Nephron (organoid): ENCODE data around the gene POLR3B.
A peak's percentile ranks its signal among the peaks of the same experiment; 100 is the strongest.

Source experiments
- H3K27ac Mint-ChIP-seq, 3 experiments: 2 replicates each; pipeline ENCODE4 v1.8.0; 2020; ENCODE audit warnings: mixed read lengths in 3 of 3, mild to moderate bottlenecking in 2 of 3, moderate library complexity in 1 of 3
- H3K27me3 Mint-ChIP-seq: 2 replicates; pipeline ENCODE4 v1.8.0; 2021; ENCODE audit warnings: low read depth, mild to moderate bottlenecking, moderate library complexity, mixed read lengths
- H3K36me3 Mint-ChIP-seq: 2 replicates; pipeline ENCODE4 v1.8.0; 2020; ENCODE audit warnings: low read depth, mixed read lengths
- H3K4me1 Mint-ChIP-seq: 2 replicates; pipeline ENCODE4 v1.8.0; 2020; ENCODE audit warnings: mixed read lengths
- H3K4me3 Mint-ChIP-seq, 3 experiments: 2 replicates each; pipeline ENCODE4 v1.8.0; 2020; ENCODE audit warnings: mild to moderate bottlenecking in 3 of 3, mixed read lengths in 3 of 3, moderate library complexity in 2 of 3
- H3K9me3 Mint-ChIP-seq: 2 replicates; pipeline ENCODE4 v1.8.0; 2020; ENCODE audit warnings: mixed read lengths
- TF ChIP-seq, protein P1 (sequence below), 3 experiments: fragments of 200-600 bp; sonication (generic); IDR thresholded peaks; one replicate each; pipeline ENCODE4 v1.5.0; 2021; ENCODE audit warnings: antibody characterized with exemption in 3 of 3; ENCODE audit not compliant: unreplicated experiment in 3 of 3

Gene POLR3B

DNA sequence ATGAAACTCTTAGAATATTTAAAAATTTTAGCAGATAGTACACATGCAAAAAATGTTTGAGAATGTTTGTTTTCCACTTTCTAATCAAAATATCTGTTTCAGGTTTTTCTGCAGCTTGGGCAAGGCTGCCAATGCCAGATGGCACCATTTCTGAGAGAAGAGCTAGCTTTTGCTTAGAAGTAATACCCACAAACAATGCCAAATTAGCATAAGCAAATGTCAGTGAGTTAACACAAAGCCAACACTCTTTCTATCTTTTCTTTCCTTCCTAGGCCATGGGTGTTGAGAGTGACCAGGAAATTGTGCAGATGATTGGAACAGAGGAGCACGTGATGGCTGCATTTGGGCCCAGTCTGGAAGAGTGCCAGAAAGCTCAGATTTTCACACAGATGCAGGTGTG is 35.2 kb downstream of the POLR3B start:
- Mint-ChIP-seq H3K9me3 (peaks cover 13% of the 10 kb centered on the region), H3K4me1 (no peaks in the 10 kb centered on the region), H3K4me3 (no peak overlapping the region), H3K27me3 (no peaks in the 10 kb centered on the region), H3K27ac (no peak overlapping the region), H3K36me3 (peaks cover 63% of the 10 kb centered on the region)
- TF ChIP-seq, protein P1, sequence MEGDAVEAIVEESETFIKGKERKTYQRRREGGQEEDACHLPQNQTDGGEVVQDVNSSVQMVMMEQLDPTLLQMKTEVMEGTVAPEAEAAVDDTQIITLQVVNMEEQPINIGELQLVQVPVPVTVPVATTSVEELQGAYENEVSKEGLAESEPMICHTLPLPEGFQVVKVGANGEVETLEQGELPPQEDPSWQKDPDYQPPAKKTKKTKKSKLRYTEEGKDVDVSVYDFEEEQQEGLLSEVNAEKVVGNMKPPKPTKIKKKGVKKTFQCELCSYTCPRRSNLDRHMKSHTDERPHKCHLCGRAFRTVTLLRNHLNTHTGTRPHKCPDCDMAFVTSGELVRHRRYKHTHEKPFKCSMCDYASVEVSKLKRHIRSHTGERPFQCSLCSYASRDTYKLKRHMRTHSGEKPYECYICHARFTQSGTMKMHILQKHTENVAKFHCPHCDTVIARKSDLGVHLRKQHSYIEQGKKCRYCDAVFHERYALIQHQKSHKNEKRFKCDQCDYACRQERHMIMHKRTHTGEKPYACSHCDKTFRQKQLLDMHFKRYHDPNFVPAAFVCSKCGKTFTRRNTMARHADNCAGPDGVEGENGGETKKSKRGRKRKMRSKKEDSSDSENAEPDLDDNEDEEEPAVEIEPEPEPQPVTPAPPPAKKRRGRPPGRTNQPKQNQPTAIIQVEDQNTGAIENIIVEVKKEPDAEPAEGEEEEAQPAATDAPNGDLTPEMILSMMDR (IDR thresholded peaks at IDR 0.05; ENCODE audit: unreplicated experiment in 3 of 3) = no peak

DNA sequence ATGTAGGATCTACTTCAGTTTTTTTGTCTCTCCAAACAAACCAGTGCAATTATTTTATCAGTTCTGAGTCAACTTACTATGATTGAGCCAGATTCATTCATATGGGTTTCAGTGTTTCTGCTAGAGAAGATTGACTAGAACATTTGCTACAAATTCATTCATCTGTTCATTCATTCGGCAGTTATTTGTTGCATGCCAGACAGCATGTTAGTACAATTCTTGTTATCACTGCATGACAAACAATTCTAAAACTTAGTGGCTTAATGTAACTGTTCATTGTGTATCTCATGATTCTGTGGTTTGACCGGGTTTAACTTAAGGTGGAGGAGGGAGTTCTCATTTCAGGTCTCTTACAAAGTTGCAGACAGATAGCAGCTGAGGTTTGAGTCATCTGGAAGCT is 52.3 kb downstream of the POLR3B start:
- H3K4me3 Mint-ChIP-seq = no peak overlapping the region
- no peak overlapping the region for H3K27ac Mint-ChIP-seq
- peaks cover 2% of the 10 kb centered on the region for H3K9me3 Mint-ChIP-seq
- TF ChIP-seq, protein P1 (IDR thresholded peaks at IDR 0.05; ENCODE audit: unreplicated experiment in 3 of 3) = no peak
- no peaks in the 10 kb centered on the region for H3K27me3 Mint-ChIP-seq
- no peaks in the 10 kb centered on the region for H3K4me1 Mint-ChIP-seq
- peaks cover 57% of the 10 kb centered on the region for H3K36me3 Mint-ChIP-seq

DNA sequence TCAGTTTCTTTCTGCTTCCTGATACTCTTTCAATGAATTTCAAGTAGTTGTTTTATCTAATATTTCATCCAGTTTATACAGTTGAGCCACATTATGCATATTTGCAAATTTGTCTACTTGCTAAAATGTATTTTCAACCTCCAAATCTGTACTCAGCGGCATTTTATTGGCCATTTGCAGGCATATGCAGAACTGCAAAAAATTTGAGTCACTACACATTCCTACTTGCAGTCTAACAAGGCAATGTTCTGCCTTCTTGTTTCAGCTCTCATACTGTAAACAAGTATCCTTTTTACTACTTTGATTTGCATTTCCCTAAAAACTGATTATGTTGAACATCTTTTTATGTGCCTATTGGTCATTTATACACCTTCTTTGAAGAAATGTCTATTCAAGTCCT is 55.0 kb downstream of the POLR3B start:
- Mint-ChIP-seq H3K9me3 (peaks cover 2% of the 10 kb centered on the region), H3K27me3 (no peaks in the 10 kb centered on the region), H3K36me3 (peaks cover 70% of the 10 kb centered on the region), H3K27ac (peak overlapping the region in 1 of 3 experiments; percentile 35), H3K4me3 (no peak overlapping the region), H3K4me1 (no peaks in the 10 kb centered on the region)
- TF ChIP-seq, protein P1 (IDR thresholded peaks at IDR 0.05; ENCODE audit: unreplicated experiment in 3 of 3) = no peak

DNA sequence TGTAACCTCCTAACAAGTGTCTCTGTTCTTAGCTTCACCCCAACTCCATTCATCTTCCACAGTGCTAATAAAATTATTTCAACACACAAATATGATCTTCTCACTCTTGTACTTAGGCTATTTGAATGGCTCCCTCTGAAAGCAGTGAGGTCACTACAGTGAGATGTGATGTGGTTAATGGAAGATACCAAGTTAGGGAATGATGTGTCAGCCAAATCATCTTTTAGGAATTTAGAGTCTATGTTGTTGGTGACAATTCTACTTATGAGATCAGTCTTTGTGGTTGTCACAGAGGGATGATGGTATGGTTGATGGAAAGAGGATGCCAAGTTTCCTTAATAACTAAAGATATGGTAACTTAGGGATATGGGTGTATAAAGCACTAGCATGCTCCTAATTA is 57.6 kb downstream of the POLR3B start:
- TF ChIP-seq, protein P1 (IDR thresholded peaks at IDR 0.05; ENCODE audit: unreplicated experiment in 3 of 3) = no peak
- Mint-ChIP-seq H3K4me3 (no peak overlapping the region), H3K9me3 (no peaks in the 10 kb centered on the region), H3K27ac (no peak overlapping the region), H3K36me3 (peaks cover 71% of the 10 kb centered on the region), H3K4me1 (no peaks in the 10 kb centered on the region), H3K27me3 (no peaks in the 10 kb centered on the region)

DNA sequence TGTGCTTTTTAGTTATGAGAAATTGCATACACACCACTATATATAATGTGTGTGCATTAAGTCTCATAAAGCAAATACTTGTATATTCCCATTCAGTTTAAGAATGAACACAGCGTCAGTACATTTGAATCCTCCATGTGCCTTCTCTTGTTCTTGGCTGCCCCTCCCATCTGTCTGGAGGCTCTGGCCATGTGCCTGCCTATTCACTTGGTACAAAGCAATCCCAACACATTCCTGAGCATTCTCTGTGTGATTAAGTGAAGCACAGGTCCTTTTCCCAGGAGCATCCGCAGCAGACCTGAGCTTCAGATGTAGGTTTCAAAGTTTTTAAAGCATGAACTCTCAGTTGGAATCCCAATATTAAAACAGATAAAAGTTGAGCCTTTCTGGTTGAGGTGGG is 58.7 kb downstream of the POLR3B start:
- Mint-ChIP-seq H3K27ac (no peak overlapping the region), H3K9me3 (no peaks in the 10 kb centered on the region), H3K36me3 (peaks cover 68% of the 10 kb centered on the region), H3K4me1 (no peaks in the 10 kb centered on the region), H3K27me3 (no peaks in the 10 kb centered on the region), H3K4me3 (no peak overlapping the region)
- TF ChIP-seq, protein P1 (IDR thresholded peaks at IDR 0.05; ENCODE audit: unreplicated experiment in 3 of 3) = no peak
